LNCAP (cell line): ENCODE results near the gene AP2A2.

ENCODE experiments used
- CTCF ChIP-seq: fragments of 450-650 bp; IDR thresholded peaks from 2 replicates; pipeline ENCODE4 v1.5.1; 2017; ENCODE audit warnings: mild to moderate bottlenecking

The AP2A2 gene

GRCh38 chr11:1026163-1026450, 100.4 kb downstream of the AP2A2 start:
- no peak for TF ChIP-seq CTCF

GRCh38 chr11:1026641-1027482, 101.2 kb downstream of the AP2A2 start:
- TF ChIP-seq CTCF, result no peak

GRCh38 chr11:1027483-1028290, 102.0 kb downstream of the AP2A2 start:
- no peak for TF ChIP-seq CTCF

GRCh38 chr11:1028291-1028540, 102.5 kb downstream of the AP2A2 start:
- TF ChIP-seq CTCF, result no peak

GRCh38 chr11:1028616-1029015, 102.9 kb downstream of the AP2A2 start:
- no peak for TF ChIP-seq CTCF

GRCh38 chr11:1029051-1029450, 103.4 kb downstream of the AP2A2 start:
- no peak for TF ChIP-seq CTCF

- TF ChIP-seq CTCF, result no peak
Observed at GRCh38 chr11:1029654-1030053, 104.0 kb downstream of the AP2A2 start.
